WTC11 (cell line): Measurements from ENCODE around the gene SMO. TPM values are rescaled to one million over a fixed set of nuclear protein-coding genes. Genes with fewer than 3 reads are reported as not detected.

Experiments
- ATAC-seq: fragments of 200-7000 bp; cut with Tn5 transposase; 2 replicates; pipeline ENCODE4 v1.10.0; 2021; ENCODE audit warnings: mild to moderate bottlenecking, moderate library complexity
- CTCF ChIA-PET: fragments of 300-600 bp; sonication (Branson Sonifier 250); formaldehyde crosslinking; loops from one replicate; lab custom pipeline; 2021; ENCODE audit warnings: antibody characterized with exemption; lab: Charles Lee
- POLR2A ChIA-PET: fragments of 350-600 bp; sonication (Branson Sonifier 250); formaldehyde crosslinking; loops from one replicate; lab custom pipeline; 2021; ENCODE audit warnings: antibody characterized with exemption; lab: Charles Lee
- DNase-seq: peaks from one replicate; pipeline ENCODE4 v3.0.0; 2021; ENCODE audit warnings: low spot score
- H3K27ac Mint-ChIP-seq: 2 replicates; pipeline ENCODE4 v1.8.0; 2021; ENCODE audit warnings: mixed read lengths
- H3K27me3 Mint-ChIP-seq: 2 replicates; pipeline ENCODE4 v1.8.0; 2021; ENCODE audit warnings: low read depth, mild to moderate bottlenecking, moderate library complexity, mixed read lengths
- H3K36me3 Mint-ChIP-seq: 2 replicates; pipeline ENCODE4 v1.8.0; 2021; ENCODE audit warnings: mixed read lengths
- H3K4me1 Mint-ChIP-seq: 2 replicates; pipeline ENCODE4 v1.8.0; 2022; ENCODE audit warnings: mixed read lengths
- H3K4me3 Mint-ChIP-seq: 2 replicates; pipeline ENCODE4 v1.8.0; 2021; ENCODE audit warnings: mild to moderate bottlenecking, moderate library complexity, mixed read lengths
- H3K9me3 Mint-ChIP-seq: 2 replicates; pipeline ENCODE4 v1.8.0; 2021; ENCODE audit warnings: mixed read lengths
- CBFB ChIP-seq: sonication (generic); formaldehyde crosslinking; IDR thresholded peaks from 2 replicates; pipeline ENCODE4 v1.8.1; 2022; ENCODE audit warnings: mild to moderate bottlenecking, low read depth, missing genetic modification reagents
- CREB1 ChIP-seq: sonication (generic); formaldehyde crosslinking; IDR thresholded peaks from 2 replicates; pipeline ENCODE4 v1.8.0; 2023; ENCODE audit warnings: mild to moderate bottlenecking, missing genetic modification reagents
- CREM ChIP-seq: sonication (generic); formaldehyde crosslinking; IDR thresholded peaks from 2 replicates; pipeline ENCODE4 v1.8.1; 2022; ENCODE audit warnings: mild to moderate bottlenecking, missing genetic modification reagents, moderate library complexity
- EMX1 ChIP-seq: fragments of 250-450 bp; sonication (Bioruptor Pico); IDR thresholded peaks from 2 replicates; pipeline ENCODE4 v1.8.0; 2021; ENCODE audit warnings: mild to moderate bottlenecking
- FOXP1 ChIP-seq: sonication (generic); formaldehyde crosslinking; IDR thresholded peaks from 2 replicates; pipeline ENCODE4 v1.8.0; 2022; ENCODE audit warnings: missing genetic modification reagents, mild to moderate bottlenecking, moderate library complexity, borderline replicate concordance
- FOXP4 ChIP-seq: sonication (generic); formaldehyde crosslinking; IDR thresholded peaks from 2 replicates; pipeline ENCODE4 v1.8.0; 2022; ENCODE audit warnings: mild to moderate bottlenecking, missing genetic modification reagents
- IRF2 ChIP-seq: sonication (generic); formaldehyde crosslinking; IDR thresholded peaks from 2 replicates; pipeline ENCODE4 v1.8.0; 2022; ENCODE audit warnings: low read depth, missing genetic modification reagents, borderline replicate concordance
- JUN ChIP-seq: sonication (generic); formaldehyde crosslinking; IDR thresholded peaks from 2 replicates; pipeline ENCODE4 v1.8.0; 2023; ENCODE audit warnings: mild to moderate bottlenecking, missing genetic modification reagents
- NR1H2 ChIP-seq: sonication (generic); formaldehyde crosslinking; IDR thresholded peaks from 2 replicates; pipeline ENCODE4 v1.9.0; 2021; ENCODE audit warnings: mild to moderate bottlenecking, moderate library complexity, missing genetic modification reagents
- NR3C1 ChIP-seq: sonication (generic); formaldehyde crosslinking; conservative IDR thresholded peaks from 2 replicates; pipeline ENCODE4 v1.8.1; 2023; ENCODE audit warnings: low read depth, mild to moderate bottlenecking, missing genetic modification reagents
- TCF7 ChIP-seq: sonication (generic); formaldehyde crosslinking; IDR thresholded peaks from 2 replicates; pipeline ENCODE4 v1.8.0; 2022; ENCODE audit warnings: mild to moderate bottlenecking, low read depth, missing genetic modification reagents, moderate library complexity
- TEAD4 ChIP-seq: sonication (generic); formaldehyde crosslinking; IDR thresholded peaks from 2 replicates; pipeline ENCODE4 v1.8.0; 2022; ENCODE audit warnings: mild to moderate bottlenecking, missing genetic modification reagents
- ZMAT4 ChIP-seq: fragments of 250-450 bp; sonication (Bioruptor Pico); IDR thresholded peaks from 2 replicates; pipeline ENCODE4 v1.9.0; 2021; ENCODE audit warnings: mild to moderate bottlenecking
- ZNF232 ChIP-seq: sonication (generic); formaldehyde crosslinking; IDR thresholded peaks from 2 replicates; pipeline ENCODE4 v1.8.0; 2022; ENCODE audit warnings: mild to moderate bottlenecking, missing genetic modification reagents
- ZNF671 ChIP-seq: fragments of 250-450 bp; sonication (Bioruptor Pico); IDR thresholded peaks from 2 replicates; pipeline ENCODE4 v1.8.0; 2021; ENCODE audit warnings: mild to moderate bottlenecking
- total RNA-seq: library from RNA; stranded (reverse); gene quantifications from 3 replicates; pipeline ENCODE4 v1.2.3, GENCODE V29; 2021
- TF ChIP-seq, protein P1 (sequence below): sonication (generic); formaldehyde crosslinking; IDR thresholded peaks from 2 replicates; pipeline ENCODE4 v1.8.1; 2023; ENCODE audit warnings: mild to moderate bottlenecking, moderate library complexity, missing genetic modification reagents
- TF ChIP-seq, protein P2 (sequence below): sonication (generic); formaldehyde crosslinking; IDR thresholded peaks from 2 replicates; pipeline ENCODE4 v1.8.1; 2023; ENCODE audit warnings: mild to moderate bottlenecking, missing genetic modification reagents
- TF ChIP-seq, protein P3 (sequence below): fragments of 200-600 bp; IDR thresholded peaks from 2 replicates; pipeline ENCODE4 v1.8.0; 2022; ENCODE audit warnings: antibody characterized with exemption

SMO gene
- total RNA-seq, 1 experiment from 2014 or later = 56.9 TPM

DNA sequence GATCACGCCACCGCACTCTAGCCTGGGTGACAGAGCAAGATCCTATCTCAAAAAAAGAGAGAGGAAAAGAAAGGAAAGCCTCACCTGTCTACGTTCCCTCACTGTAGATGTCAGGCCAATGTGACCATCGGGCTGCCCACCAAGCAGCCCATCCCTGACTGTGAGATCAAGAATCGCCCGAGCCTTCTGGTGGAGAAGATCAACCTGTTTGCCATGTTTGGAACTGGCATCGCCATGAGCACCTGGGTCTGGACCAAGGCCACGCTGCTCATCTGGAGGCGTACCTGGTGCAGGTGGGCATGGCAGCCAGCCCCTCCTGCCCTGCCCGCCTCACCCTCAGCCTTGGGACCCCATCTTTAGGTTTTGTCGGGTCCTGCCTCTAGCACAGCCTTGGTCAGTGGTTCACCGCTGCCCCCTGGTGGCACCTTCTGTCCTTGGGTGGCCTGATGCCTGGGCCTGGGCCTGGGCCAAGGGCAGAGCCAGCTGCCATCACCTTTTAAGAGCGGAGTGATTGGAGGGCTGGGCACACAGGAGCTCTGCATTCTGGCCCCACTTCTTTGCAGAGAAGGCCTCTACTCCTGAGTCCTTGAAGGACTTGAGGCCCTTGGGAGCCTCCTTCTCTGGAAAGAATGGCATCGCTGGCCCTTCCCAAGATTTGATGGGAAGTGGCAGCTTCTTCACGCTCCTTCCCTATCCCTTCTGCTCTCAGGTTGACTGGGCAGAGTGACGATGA lies 22.0 kb downstream of the SMO start:
- ATAC-seq = peak; percentile 90
- H3K27ac Mint-ChIP-seq = no peak overlapping the region; the same call in 1 of the 2 replicates
- CTCF ChIA-PET = interaction anchor here (0.5 to 4.0 kb wide), 29 partner anchors 8 to 301 kb away, joined by 3 to 56 read pairs (median 4); partner anchors contain the start of genes SMO, STRIP2 and TSPAN33

GRCh38 chr7:129210989-129211312 lies 22.5 kb downstream of the SMO start:
- ATAC-seq (no peak), DNase-seq (no peak)
- Mint-ChIP-seq H3K27me3 (no peaks in the 10 kb centered on the region; the same call in 1 of the 2 replicates), H3K4me1 (0 out of 2 replicates have a peak, but pooled peaks cover 5% of the 10 kb centered on the region), H3K36me3 (peaks cover 39% of the 10 kb centered on the region), H3K9me3 (peaks cover 4% of the 10 kb centered on the region), H3K4me3 (no peak overlapping the region), H3K27ac (no peak overlapping the region; the same call in 1 of the 2 replicates)
- ChIA-PET POLR2A (no interaction called here), CTCF (interaction anchor here (0.5 to 4.0 kb wide), 28 partner anchors 10 to 301 kb away, joined by 3 to 56 read pairs (median 4); partner anchors contain the start of genes SMO, STRIP2 and TSPAN33)
- TF ChIP-seq CREB1 (CRISPR knock-in tag) = no peak
- TF ChIP-seq FOXP1 (CRISPR knock-in tag) = no peak
- no peak for TF ChIP-seq FOXP4
- no peak for TF ChIP-seq ZNF671 (CRISPR knock-in tag)
- no peak for TF ChIP-seq EMX1 (CRISPR knock-in tag)
- no peak for TF ChIP-seq NR3C1 (CRISPR knock-in tag)
- TF ChIP-seq, protein P1, sequence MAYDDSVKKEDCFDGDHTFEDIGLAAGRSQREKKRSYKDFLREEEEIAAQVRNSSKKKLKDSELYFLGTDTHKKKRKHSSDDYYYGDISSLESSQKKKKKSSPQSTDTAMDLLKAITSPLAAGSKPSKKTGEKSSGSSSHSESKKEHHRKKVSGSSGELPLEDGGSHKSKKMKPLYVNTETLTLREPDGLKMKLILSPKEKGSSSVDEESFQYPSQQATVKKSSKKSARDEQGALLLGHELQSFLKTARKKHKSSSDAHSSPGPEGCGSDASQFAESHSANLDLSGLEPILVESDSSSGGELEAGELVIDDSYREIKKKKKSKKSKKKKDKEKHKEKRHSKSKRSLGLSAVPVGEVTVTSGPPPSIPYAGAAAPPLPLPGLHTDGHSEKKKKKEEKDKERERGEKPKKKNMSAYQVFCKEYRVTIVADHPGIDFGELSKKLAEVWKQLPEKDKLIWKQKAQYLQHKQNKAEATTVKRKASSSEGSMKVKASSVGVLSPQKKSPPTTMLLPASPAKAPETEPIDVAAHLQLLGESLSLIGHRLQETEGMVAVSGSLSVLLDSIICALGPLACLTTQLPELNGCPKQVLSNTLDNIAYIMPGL (CRISPR knock-in tag) = no peak
- TF ChIP-seq CREM (CRISPR knock-in tag) = no peak
- TF ChIP-seq CBFB (CRISPR knock-in tag) = no peak
- no peak for TF ChIP-seq JUN
- TF ChIP-seq, protein P2, sequence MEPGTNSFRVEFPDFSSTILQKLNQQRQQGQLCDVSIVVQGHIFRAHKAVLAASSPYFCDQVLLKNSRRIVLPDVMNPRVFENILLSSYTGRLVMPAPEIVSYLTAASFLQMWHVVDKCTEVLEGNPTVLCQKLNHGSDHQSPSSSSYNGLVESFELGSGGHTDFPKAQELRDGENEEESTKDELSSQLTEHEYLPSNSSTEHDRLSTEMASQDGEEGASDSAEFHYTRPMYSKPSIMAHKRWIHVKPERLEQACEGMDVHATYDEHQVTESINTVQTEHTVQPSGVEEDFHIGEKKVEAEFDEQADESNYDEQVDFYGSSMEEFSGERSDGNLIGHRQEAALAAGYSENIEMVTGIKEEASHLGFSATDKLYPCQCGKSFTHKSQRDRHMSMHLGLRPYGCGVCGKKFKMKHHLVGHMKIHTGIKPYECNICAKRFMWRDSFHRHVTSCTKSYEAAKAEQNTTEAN (CRISPR knock-in tag) = no peak
- no peak for TF ChIP-seq ZNF232
- TF ChIP-seq TCF7 = no peak
- TF ChIP-seq NR1H2 (CRISPR knock-in tag) = no peak
- TF ChIP-seq ZMAT4 (CRISPR knock-in tag) = no peak

More for the DNA sequence above, 22.0 kb downstream of the SMO start:
- Mint-ChIP-seq H3K27me3 (no peaks in the 10 kb centered on the region), H3K36me3 (peaks cover 38% of the 10 kb centered on the region), H3K4me1 (0 out of 2 replicates have a peak, but pooled peaks cover 5% of the 10 kb centered on the region), H3K4me3 (no peak overlapping the region), H3K9me3 (no peaks in the 10 kb centered on the region)
- peak; percentile 91 for DNase-seq
- TF ChIP-seq TEAD4 (no peak), FOXP4 (no peak), IRF2 (no peak)
- TF ChIP-seq, protein P3, sequence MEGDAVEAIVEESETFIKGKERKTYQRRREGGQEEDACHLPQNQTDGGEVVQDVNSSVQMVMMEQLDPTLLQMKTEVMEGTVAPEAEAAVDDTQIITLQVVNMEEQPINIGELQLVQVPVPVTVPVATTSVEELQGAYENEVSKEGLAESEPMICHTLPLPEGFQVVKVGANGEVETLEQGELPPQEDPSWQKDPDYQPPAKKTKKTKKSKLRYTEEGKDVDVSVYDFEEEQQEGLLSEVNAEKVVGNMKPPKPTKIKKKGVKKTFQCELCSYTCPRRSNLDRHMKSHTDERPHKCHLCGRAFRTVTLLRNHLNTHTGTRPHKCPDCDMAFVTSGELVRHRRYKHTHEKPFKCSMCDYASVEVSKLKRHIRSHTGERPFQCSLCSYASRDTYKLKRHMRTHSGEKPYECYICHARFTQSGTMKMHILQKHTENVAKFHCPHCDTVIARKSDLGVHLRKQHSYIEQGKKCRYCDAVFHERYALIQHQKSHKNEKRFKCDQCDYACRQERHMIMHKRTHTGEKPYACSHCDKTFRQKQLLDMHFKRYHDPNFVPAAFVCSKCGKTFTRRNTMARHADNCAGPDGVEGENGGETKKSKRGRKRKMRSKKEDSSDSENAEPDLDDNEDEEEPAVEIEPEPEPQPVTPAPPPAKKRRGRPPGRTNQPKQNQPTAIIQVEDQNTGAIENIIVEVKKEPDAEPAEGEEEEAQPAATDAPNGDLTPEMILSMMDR = peak; percentile 84
- TF ChIP-seq, protein P1 (CRISPR knock-in tag) = 0 out of 2 replicates have a peak, but pooled peaks have one; percentile 21
- POLR2A ChIA-PET = no interaction called here
